Measurements from ENCODE around the gene ZSCAN9.

DNA sequence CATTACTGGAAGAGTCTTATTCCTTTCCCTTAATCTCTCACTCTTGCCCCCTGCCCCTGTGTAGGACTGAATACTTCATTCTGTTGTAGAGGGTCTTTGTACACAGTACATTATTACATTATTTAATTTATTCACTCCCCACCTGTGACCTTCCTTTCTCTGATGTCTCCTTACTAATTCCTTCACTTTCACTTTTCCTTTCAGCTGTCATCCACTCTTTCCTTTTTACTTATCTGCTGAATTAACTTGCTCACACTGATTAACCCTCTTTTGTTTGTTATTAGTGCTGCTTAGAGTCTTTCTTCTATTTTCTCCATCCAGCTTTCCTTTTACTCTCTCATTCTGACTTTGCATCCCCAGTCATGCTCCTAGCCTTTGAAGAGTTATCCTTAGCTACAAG is 49.8 kb downstream of the ZSCAN9 start:
- TF ChIP-seq, protein P1, sequence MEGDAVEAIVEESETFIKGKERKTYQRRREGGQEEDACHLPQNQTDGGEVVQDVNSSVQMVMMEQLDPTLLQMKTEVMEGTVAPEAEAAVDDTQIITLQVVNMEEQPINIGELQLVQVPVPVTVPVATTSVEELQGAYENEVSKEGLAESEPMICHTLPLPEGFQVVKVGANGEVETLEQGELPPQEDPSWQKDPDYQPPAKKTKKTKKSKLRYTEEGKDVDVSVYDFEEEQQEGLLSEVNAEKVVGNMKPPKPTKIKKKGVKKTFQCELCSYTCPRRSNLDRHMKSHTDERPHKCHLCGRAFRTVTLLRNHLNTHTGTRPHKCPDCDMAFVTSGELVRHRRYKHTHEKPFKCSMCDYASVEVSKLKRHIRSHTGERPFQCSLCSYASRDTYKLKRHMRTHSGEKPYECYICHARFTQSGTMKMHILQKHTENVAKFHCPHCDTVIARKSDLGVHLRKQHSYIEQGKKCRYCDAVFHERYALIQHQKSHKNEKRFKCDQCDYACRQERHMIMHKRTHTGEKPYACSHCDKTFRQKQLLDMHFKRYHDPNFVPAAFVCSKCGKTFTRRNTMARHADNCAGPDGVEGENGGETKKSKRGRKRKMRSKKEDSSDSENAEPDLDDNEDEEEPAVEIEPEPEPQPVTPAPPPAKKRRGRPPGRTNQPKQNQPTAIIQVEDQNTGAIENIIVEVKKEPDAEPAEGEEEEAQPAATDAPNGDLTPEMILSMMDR (IDR thresholded peaks at IDR 0.05) = no peak
- TF ChIP-seq POLR2A (IDR thresholded peaks at IDR 0.05) = no peak

Data from testis (tissue), 2 donors.